ENCODE results near the gene AFTPH.

Gene AFTPH

GRCh38 chr2:64593035-64593655 lies 69.0 kb downstream of the AFTPH start:
- DNase-seq: no peak

GRCh38 chr2:64594226-64594989 lies 70.3 kb downstream of the AFTPH start:
- DNase-seq: no peak

GRCh38 chr2:64595397-64596176 lies 71.5 kb downstream of the AFTPH start:
- DNase-seq: no peak

GRCh38 chr2:64598226-64598625 lies 74.1 kb downstream of the AFTPH start:
- no peak for DNase-seq

GRCh38 chr2:64599469-64599868 lies 75.3 kb downstream of the AFTPH start:
- DNase-seq: no peak

- no peak for DNase-seq
These were observed 77.1 kb downstream of the AFTPH start for GRCh38 chr2:64601034-64601754.

- DNase-seq: no peak
These were observed 77.8 kb downstream of the AFTPH start for GRCh38 chr2:64601785-64602391.

- DNase-seq: no peak
These were observed 78.3 kb downstream of the AFTPH start for GRCh38 chr2:64602436-64602835.

- no peak for DNase-seq
These were observed 80.0 kb downstream of the AFTPH start for GRCh38 chr2:64604155-64604554.

- no peak for DNase-seq
These were observed 80.9 kb downstream of the AFTPH start for GRCh38 chr2:64605026-64605471.

- no peak for DNase-seq
These were observed 81.9 kb downstream of the AFTPH start for GRCh38 chr2:64605991-64606478.

- no peak for DNase-seq
These were observed 82.6 kb downstream of the AFTPH start for GRCh38 chr2:64606479-64607363.

GRCh38 chr2:64607381-64608304 lies 83.5 kb downstream of the AFTPH start:
- DNase-seq: no peak

- no peak for DNase-seq
These were observed 84.7 kb downstream of the AFTPH start for GRCh38 chr2:64608867-64609226.

- DNase-seq: no peak
These were observed 85.3 kb downstream of the AFTPH start for GRCh38 chr2:64609227-64609941.

- DNase-seq: no peak
These were observed 85.8 kb downstream of the AFTPH start for GRCh38 chr2:64609942-64610281.

- no peak for DNase-seq
These were observed 86.3 kb downstream of the AFTPH start for GRCh38 chr2:64610316-64610855.

GRCh38 chr2:64612575-64613195 lies 88.6 kb downstream of the AFTPH start:
- DNase-seq: no peak

GRCh38 chr2:64613276-64613675 lies 89.1 kb downstream of the AFTPH start:
- no peak for DNase-seq

Measured in NCI-H1436 (cell line).